Spleen (tissue), 11 donors: Measurements from ENCODE around the gene ACY1. TPM values are rescaled to one million over a fixed set of nuclear protein-coding genes. Genes with fewer than 3 reads are reported as not detected.

Experiments used
- DNase-seq: peaks from one replicate; pipeline ENCODE4 v3.0.0-alpha.2; 2020
- H3K27ac ChIP-seq, 8 donors: fragments of 200-600 bp; sonication (generic) in 7 of 8; 1 replicate in 4 of 8; 2 replicates in 4 of 8; pipeline versions ENCODE4 v1.5.0 to v1.8.0; 2016 to 2021; ENCODE audit warnings: inconsistent platforms in 4 of 8, mild to moderate bottlenecking in 4 of 8, moderate library complexity in 1 of 8
- H3K27me3 ChIP-seq, 7 donors: fragments of 200-600 bp; sonication (generic) in 6 of 7; replicated peaks in 1 of 7; 1 replicate in 4 of 7; 2 replicates in 3 of 7; pipeline versions ENCODE4 v1.5.0 to v1.8.0; 2016 to 2021; ENCODE audit warnings: inconsistent platforms in 3 of 7, mild to moderate bottlenecking in 1 of 7
- H3K36me3 ChIP-seq, 6 donors: fragments of 200-600 bp; sonication (generic) in 5 of 6; 1 replicate in 4 of 6; 2 replicates in 2 of 6; pipeline versions ENCODE4 v1.5.0 to v1.8.0; 2016 to 2021; ENCODE audit warnings: inconsistent platforms in 2 of 6
- H3K4me1 ChIP-seq, 6 donors: fragments of 200-600 bp; sonication (generic) in 5 of 6; 1 replicate in 3 of 6; 2 replicates in 3 of 6; pipeline versions ENCODE4 v1.5.0 to v1.8.0; 2016 to 2021; ENCODE audit warnings: inconsistent platforms in 3 of 6
- H3K4me3 ChIP-seq, 8 donors: fragments of 200-600 bp; sonication (generic) in 7 of 8; 1 replicate in 4 of 8; 2 replicates in 4 of 8; pipeline versions ENCODE4 v1.5.0 to v1.8.0; 2016 to 2021; ENCODE audit warnings: inconsistent platforms in 4 of 8, mild to moderate bottlenecking in 4 of 8, moderate library complexity in 2 of 8
- H3K9me3 ChIP-seq, 8 donors: fragments of 200-600 bp; sonication (generic) in 7 of 8; 1 replicate in 4 of 8; 2 replicates in 4 of 8; pipeline versions ENCODE4 v1.5.0 to v1.8.0; 2016 to 2021; ENCODE audit warnings: inconsistent platforms in 4 of 8
- CTCF ChIP-seq, 11 experiments: fragments of 200-600 bp in 7 of 11; fragments of 450-650 bp in 4 of 11; sonication (generic) in 4 of 11; IDR thresholded peaks in 8 of 11; conservative IDR thresholded peaks in 3 of 11; 1 replicate in 7 of 11; 2 replicates in 4 of 11; pipeline versions ENCODE4 v1.4.0 to v1.8.0; 2016 to 2021; ENCODE audit warnings: antibody characterized with exemption in 11 of 11, inconsistent platforms in 4 of 11, mild to moderate bottlenecking in 1 of 11
- POLR2A ChIP-seq, 3 donors: fragments of 450-650 bp; IDR thresholded peaks; one replicate each; pipeline ENCODE4 v1.5.1; 2017; ENCODE audit warnings: antibody characterized with exemption in 3 of 3, mild to moderate bottlenecking in 1 of 3
- POLR2AphosphoS5 ChIP-seq, 3 donors: sonication (generic); formaldehyde crosslinking; IDR thresholded peaks; one replicate each; pipeline ENCODE4 v1.5.1; 2017; ENCODE audit warnings: antibody characterized with exemption in 3 of 3
- WGBS, 5 donors: extraction: QIAGEN DNeasy Blood & Tissue Kit in 3 of 5; methylation state at CpG; one replicate each; pipeline versions ENCODE4 v1.1.5 to v1.1.7; 2013 to 2018; 5-methylcytosine and 5-hydroxymethylcytosine counted together
- intact Hi-C: fragments of 100-400 bp; cut with DNase I; formaldehyde crosslinking; loops from one replicate; pipeline ENCODE4 v1.15.0; 2023; ENCODE audit warnings: low total_unique reads
- polyA plus RNA-seq, 3 donors: library from polyadenylated mRNA; stranded (reverse); fragments of 200-250 nt; gene quantifications; one replicate each; pipeline ENCODE4 v1.2.1, GENCODE V29; 2013
- small RNA-seq, 4 donors: library from RNA; depleted of rRNA; stranded (forward); fragments of <200 nt; gene quantifications; one replicate each; pipeline ENCODE3, GENCODE V24; 2016
- total RNA-seq, 7 donors: library from RNA; depleted of rRNA in 3 of 7; stranded (reverse); fragments of >200 nt in 3 of 7; fragmentation: NEBNext Ultra II Directional in 4 of 7; extraction: Animal tissue kit (Norgen Biotek cat#: 25700) in 4 of 7; gene quantifications; one replicate each; pipeline versions ENCODE4 v1.1.0 to v1.2.1, GENCODE V29; 2016 to 2021
- donor health status: healthy with polysubstance abuse.
- donor health status: DM: no; HTN: no; CAD: no; lungs with moderate emphysema.
- donor health status: DM: no; HTN: no; CAD: no.
- donor health status: Bipolar disorder and iron deficiency.
- donor health status: healthy.
- donor health status: DM: no; HTN: no; CAD: no.
- donor health status: DM: yes; HTN: yes; CAD: no.

Gene ACY1
- total and polyA plus RNA-seq, 10 donors: 16.7 to 31.1 (median 28.2) TPM

GRCh38 chr3:52036222-52036694, 52.9 kb downstream of the ACY1 start:
- no peaks in the 10 kb centered on the region for H3K27me3 ChIP-seq
- no peak for DNase-seq
- no peak overlapping the region for H3K4me3 ChIP-seq
- TF ChIP-seq POLR2A (IDR thresholded peaks at IDR 0.05) (no peak), POLR2AphosphoS5 (IDR thresholded peaks at IDR 0.05) (no peak), CTCF (IDR thresholded peaks at IDR 0.05 in 8 of 11, conservative IDR thresholded peaks at IDR 0.05 in 3 of 11) (no peak)
- no peaks in the 10 kb centered on the region for H3K36me3 ChIP-seq
- intact Hi-C loops: no loop called here
- H3K4me1 ChIP-seq: peaks cover 0 to 18% (median 4%) of the 10 kb centered on the region in 6 donors
- H3K9me3 ChIP-seq: no peaks in the 10 kb centered on the region
- H3K27ac ChIP-seq: no peak overlapping the region
- 69 to 85% (median 72%) methylated on average over 5 of the region's 5 CpGs for WGBS, 5 donors

GRCh38 chr3:52036829-52037228, 53.5 kb downstream of the ACY1 start:
- no peaks in the 10 kb centered on the region for H3K27me3 ChIP-seq
- no peak for DNase-seq
- WGBS, 5 donors: 49 to 72% (median 63%) methylated on average over 5 of the region's 5 CpGs
- no peaks in the 10 kb centered on the region for H3K36me3 ChIP-seq
- H3K4me3 ChIP-seq: no peak overlapping the region
- H3K27ac ChIP-seq: no peak overlapping the region
- H3K4me1 ChIP-seq: peaks cover 0 to 23% (median 4%) of the 10 kb centered on the region in 6 donors
- intact Hi-C loops: no loop called here
- no peak for TF ChIP-seq CTCF (IDR thresholded peaks at IDR 0.05 in 8 of 11, conservative IDR thresholded peaks at IDR 0.05 in 3 of 11)
- no peaks in the 10 kb centered on the region for H3K9me3 ChIP-seq

GRCh38 chr3:52037291-52037690, 54.0 kb downstream of the ACY1 start:
- Histone ChIP-seq H3K4me1 (peaks cover 0 to 25% (median 4%) of the 10 kb centered on the region in 6 donors), H3K27ac (no peak overlapping the region), H3K36me3 (no peaks in the 10 kb centered on the region), H3K9me3 (no peaks in the 10 kb centered on the region), H3K27me3 (no peaks in the 10 kb centered on the region), H3K4me3 (no peak overlapping the region)
- intact Hi-C loops: no loop called here
- DNase-seq: no peak
- TF ChIP-seq POLR2A (IDR thresholded peaks at IDR 0.05): no peak
- TF ChIP-seq CTCF (IDR thresholded peaks at IDR 0.05 in 8 of 11, conservative IDR thresholded peaks at IDR 0.05 in 3 of 11): no peak
- no peak for TF ChIP-seq POLR2AphosphoS5 (IDR thresholded peaks at IDR 0.05)
- 88 to 100% (median 96%) methylated on average over 2 to 4 of the region's 4 CpGs for WGBS, 5 donors

GRCh38 chr3:52038227-52038626, 54.9 kb downstream of the ACY1 start:
- WGBS, 5 donors: 80 to 97% (median 89%) methylated on average over 6 of the region's 6 CpGs
- no peaks in the 10 kb centered on the region for H3K9me3 ChIP-seq
- no peaks in the 10 kb centered on the region for H3K36me3 ChIP-seq
- TF ChIP-seq POLR2A (IDR thresholded peaks at IDR 0.05): no peak
- TF ChIP-seq CTCF (IDR thresholded peaks at IDR 0.05 in 8 of 11, conservative IDR thresholded peaks at IDR 0.05 in 3 of 11): no peak
- no peak for TF ChIP-seq POLR2AphosphoS5 (IDR thresholded peaks at IDR 0.05)
- no peak overlapping the region for H3K27ac ChIP-seq
- H3K4me1 ChIP-seq: peaks cover 0 to 25% (median 4%) of the 10 kb centered on the region in 6 donors
- no peak for DNase-seq
- H3K27me3 ChIP-seq: no peaks in the 10 kb centered on the region
- H3K4me3 ChIP-seq: no peak overlapping the region
- intact Hi-C loops: no loop called here

Small RNA genes within 50 kb of the gene (small RNA-seq; reads per million reads assigned to genes)
- gene AC115284.1: 0 reads per million in 4 donors

Other genes starting within 250 kb of the ACY1 start
- gene IQCF6, start 204.3 kb upstream of the ACY1 start, total RNA-seq: not detected
- not detected for gene IQCF6, start 204.3 kb upstream of the ACY1 start, polyA plus RNA-seq
- gene IQCF2, start 121.9 kb upstream of the ACY1 start, total RNA-seq: not detected
- gene IQCF2, start 121.9 kb upstream of the ACY1 start, polyA plus RNA-seq: not detected
- not detected for gene IQCF5, start 107.9 kb upstream of the ACY1 start, total RNA-seq
- gene IQCF5, start 107.9 kb upstream of the ACY1 start, polyA plus RNA-seq: not detected
- gene IQCF1, start 80.2 kb upstream of the ACY1 start, total RNA-seq: not detected
- gene IQCF1, start 80.2 kb upstream of the ACY1 start, polyA plus RNA-seq: not detected
- gene RRP9, start 41.6 kb upstream of the ACY1 start, total RNA-seq: 10 to 100 TPM in 6 of 7 donors, 1 to 10 TPM in 1; 9.5 to 20.6 (median 12.5) TPM
- 10 to 100 TPM; 18.5 to 26.6 (median 21.2) TPM for gene RRP9, start 41.6 kb upstream of the ACY1 start, polyA plus RNA-seq
- gene PARP3, start 41.2 kb upstream of the ACY1 start, total RNA-seq: 10 to 100 TPM; 23.1 to 34.2 (median 28.2) TPM
- gene PARP3, start 41.2 kb upstream of the ACY1 start, polyA plus RNA-seq: 10 to 100 TPM in 2 of 3 donors, 1 to 10 TPM in 1; 8.2 to 18.9 (median 16.5) TPM
- under 1 TPM in 1 of 7 donors, not detected in 6; 0.39 TPM for gene GPR62, start 28.2 kb upstream of the ACY1 start, total RNA-seq
- under 1 TPM; 0.04 to 0.06 (median 0.05) TPM for gene GPR62, start 28.2 kb upstream of the ACY1 start, polyA plus RNA-seq
- 10 to 100 TPM; 17.1 to 24.6 (median 20.7) TPM for gene PCBP4, start 16.1 kb upstream of the ACY1 start, total RNA-seq
- 10 to 100 TPM; 12.8 to 41.7 (median 23.2) TPM for gene PCBP4, start 16.1 kb upstream of the ACY1 start, polyA plus RNA-seq
- 10 to 100 TPM; 33.8 to 74.9 (median 56.3) TPM for gene ABHD14B, start 9.5 kb upstream of the ACY1 start, total RNA-seq
- 10 to 100 TPM; 60.1 to 71.4 (median 66.8) TPM for gene ABHD14B, start 9.5 kb upstream of the ACY1 start, polyA plus RNA-seq
- gene ABHD14A, start 8.5 kb upstream of the ACY1 start, total RNA-seq: 10 to 100 TPM in 4 of 7 donors, 1 to 10 TPM in 3; 8.7 to 23.9 (median 12.3) TPM
- 10 to 100 TPM; 18.7 to 26.7 (median 22.1) TPM for gene ABHD14A, start 8.5 kb upstream of the ACY1 start, polyA plus RNA-seq
- gene RPL29, start 12.4 kb downstream of the ACY1 start, total RNA-seq: 1,000 to 10,000 TPM in 4 of 7 donors, 100 to 1,000 TPM in 3; 684 to 1,403 (median 1,036) TPM
- 1,000 to 10,000 TPM; 3,003 to 4,302 (median 4,113) TPM for gene RPL29, start 12.4 kb downstream of the ACY1 start, polyA plus RNA-seq
- 10 to 100 TPM; 31.5 to 68.6 (median 42.6) TPM for gene DUSP7, start 73.0 kb downstream of the ACY1 start, total RNA-seq
- gene DUSP7, start 73.0 kb downstream of the ACY1 start, polyA plus RNA-seq: 10 to 100 TPM in 1 of 3 donors, 1 to 10 TPM in 2; 5.4 to 20.1 (median 6.9) TPM
- 1 to 10 TPM; 1.6 to 4.4 (median 2.5) TPM for gene POC1A, start 170.9 kb downstream of the ACY1 start, total RNA-seq
- 1 to 10 TPM; 2.4 to 3.2 (median 3.2) TPM for gene POC1A, start 170.9 kb downstream of the ACY1 start, polyA plus RNA-seq
- gene ALAS1, start 214.6 kb downstream of the ACY1 start, total RNA-seq: 10 to 100 TPM; 25.3 to 40.8 (median 33.8) TPM
- gene ALAS1, start 214.6 kb downstream of the ACY1 start, polyA plus RNA-seq: 10 to 100 TPM; 13.0 to 25.3 (median 15.4) TPM
- gene TLR9, start 242.1 kb downstream of the ACY1 start, total RNA-seq: 1 to 10 TPM; 2.3 to 7.7 (median 4.2) TPM
- gene TLR9, start 242.1 kb downstream of the ACY1 start, polyA plus RNA-seq: 1 to 10 TPM in 1 of 3 donors, under 1 TPM in 1, not detected in 1; 0.55 to 3.8 TPM